Skeletal muscle tissue (tissue), 4 donors: ENCODE results near the gene MIA2. TPM values are rescaled to one million over a fixed set of nuclear protein-coding genes. Genes with fewer than 3 reads are reported as not detected.

ENCODE experiments used
- H3K27ac ChIP-seq: one replicate; pipeline ENCODE4 v1.7.0; 2013; ENCODE audit warnings: mild to moderate bottlenecking, low read depth, low read length, inconsistent platforms
- H3K27me3 ChIP-seq, 3 donors: one replicate each; pipeline ENCODE4 v1.7.0; 2013; ENCODE audit warnings: low read length in 3 of 3; ENCODE audit not compliant: control insufficient read depth in 3 of 3, insufficient read depth in 3 of 3
- H3K36me3 ChIP-seq, 3 donors: one replicate each; pipeline ENCODE4 v1.7.0; 2013; ENCODE audit warnings: low read length in 3 of 3; ENCODE audit not compliant: control insufficient read depth in 3 of 3, insufficient read depth in 3 of 3
- H3K4me1 ChIP-seq, 3 donors: one replicate each; pipeline ENCODE4 v1.7.0; 2013; ENCODE audit warnings: low read length in 3 of 3, mild to moderate bottlenecking in 3 of 3; ENCODE audit not compliant: control insufficient read depth in 3 of 3, insufficient read depth in 3 of 3
- H3K4me3 ChIP-seq, 3 donors: one replicate each; pipeline ENCODE4 v1.7.0; 2013; ENCODE audit warnings: low read length in 3 of 3
- H3K9ac ChIP-seq, 3 donors: one replicate each; pipeline ENCODE4 v1.7.0; 2013; ENCODE audit warnings: low read length in 3 of 3, mild to moderate bottlenecking in 3 of 3, moderate library complexity in 2 of 3, low read depth in 1 of 3
- H3K9me3 ChIP-seq, 3 donors: one replicate each; pipeline ENCODE4 v1.7.0; 2013; ENCODE audit warnings: low read length in 3 of 3; ENCODE audit not compliant: control insufficient read depth in 3 of 3
- total RNA-seq: library from RNA; depleted of rRNA; stranded (reverse); fragments of >200 nt; gene quantifications from one replicate; pipeline ENCODE4 v1.2.3, GENCODE V29; 2014
- donor health status: Osteomylitis.

MIA2 gene
- total RNA-seq, 1 donor from 2014 or later = 15.7 TPM

DNA sequence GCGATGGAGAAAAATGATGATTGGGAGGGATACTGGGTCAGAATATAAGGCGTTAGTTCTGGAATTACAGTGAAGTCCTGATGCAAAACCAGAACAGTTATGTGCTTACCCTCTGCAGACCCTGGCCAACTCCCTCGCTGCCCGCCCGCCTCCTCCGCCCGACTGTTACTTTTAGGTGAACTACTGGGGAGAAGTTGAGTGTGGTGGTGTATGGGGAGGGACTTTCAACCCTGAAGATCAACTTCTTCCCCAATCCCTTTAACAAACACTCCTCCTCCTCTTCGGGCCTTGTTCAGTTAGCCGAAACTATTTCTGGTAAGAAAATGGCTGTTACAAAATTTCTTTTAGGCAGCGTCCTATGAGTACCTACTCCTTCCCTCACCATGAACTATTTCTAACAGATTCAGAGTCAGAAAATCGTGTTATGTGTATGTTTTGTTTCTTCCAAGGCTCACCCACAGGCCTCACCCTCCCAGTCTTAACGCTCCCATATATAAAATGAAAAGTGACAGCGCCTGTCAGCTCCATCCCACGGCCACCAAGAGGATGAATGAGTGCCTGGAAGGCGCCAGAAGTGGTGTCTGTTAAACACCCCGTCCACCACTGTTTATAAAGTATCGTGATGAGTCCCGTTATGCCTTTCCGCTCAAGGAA lies 197.2 kb downstream of the MIA2 start:
- no peaks in the 10 kb centered on the region for H3K36me3 ChIP-seq
- no peaks in the 10 kb centered on the region for H3K27me3 ChIP-seq
- peaks cover 26 to 32% (median 30%) of the 10 kb centered on the region in 3 donors for H3K4me1 ChIP-seq
- H3K9ac ChIP-seq = peak overlapping the region; percentile 89 to 99 (median 98)
- peak overlapping the region; percentile 97 for H3K27ac ChIP-seq
- peak overlapping the region; percentile 82 to 94 (median 92) for H3K4me3 ChIP-seq
- H3K9me3 ChIP-seq = no peaks in the 10 kb centered on the region

DNA sequence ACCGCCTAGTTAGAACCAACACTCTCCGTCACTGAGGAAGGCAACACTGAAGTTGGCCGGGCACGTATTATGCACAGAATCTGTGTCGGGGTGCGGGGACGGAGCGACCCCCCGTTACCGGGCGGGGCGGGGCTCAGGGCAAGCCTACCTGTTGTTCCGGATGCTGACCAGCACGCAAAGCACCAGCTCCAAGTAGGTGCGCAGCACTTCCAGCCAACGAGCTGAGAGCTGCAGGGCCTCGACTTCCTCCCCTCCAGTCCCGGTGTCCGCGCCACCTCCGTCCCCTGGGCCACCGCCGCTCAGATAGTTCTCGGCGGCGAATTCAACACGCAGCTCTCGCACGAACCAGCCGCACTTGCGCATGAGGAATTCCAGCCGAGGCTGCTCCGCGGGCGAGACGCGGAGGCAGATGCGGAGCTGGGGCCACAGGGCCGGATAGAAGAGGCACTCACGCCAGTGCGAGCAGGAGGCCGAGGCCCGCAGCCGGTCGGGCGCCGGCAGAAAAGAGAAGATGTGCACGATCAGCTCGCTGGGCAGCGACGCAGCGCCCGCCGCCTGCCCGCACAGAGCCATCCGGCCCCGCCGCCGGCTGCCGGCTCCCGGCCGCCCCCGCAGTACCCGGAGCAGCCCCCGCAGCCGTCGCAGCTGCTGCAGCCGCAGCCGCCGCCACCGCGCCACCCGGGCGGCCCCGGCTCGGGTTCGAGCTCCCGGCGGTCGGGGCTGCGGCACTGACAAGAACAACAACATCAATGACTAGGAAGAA lies 197.9 kb downstream of the MIA2 start:
- Histone ChIP-seq H3K9me3 (no peaks in the 10 kb centered on the region), H3K27ac (peak overlapping the region; percentile 97), H3K27me3 (no peaks in the 10 kb centered on the region), H3K4me3 (peak overlapping the region; percentile 82 to 94 (median 92)), H3K4me1 (peaks cover 21 to 28% (median 25%) of the 10 kb centered on the region in 3 donors), H3K36me3 (no peaks in the 10 kb centered on the region), H3K9ac (peak overlapping the region; percentile 89 to 99 (median 98))

DNA sequence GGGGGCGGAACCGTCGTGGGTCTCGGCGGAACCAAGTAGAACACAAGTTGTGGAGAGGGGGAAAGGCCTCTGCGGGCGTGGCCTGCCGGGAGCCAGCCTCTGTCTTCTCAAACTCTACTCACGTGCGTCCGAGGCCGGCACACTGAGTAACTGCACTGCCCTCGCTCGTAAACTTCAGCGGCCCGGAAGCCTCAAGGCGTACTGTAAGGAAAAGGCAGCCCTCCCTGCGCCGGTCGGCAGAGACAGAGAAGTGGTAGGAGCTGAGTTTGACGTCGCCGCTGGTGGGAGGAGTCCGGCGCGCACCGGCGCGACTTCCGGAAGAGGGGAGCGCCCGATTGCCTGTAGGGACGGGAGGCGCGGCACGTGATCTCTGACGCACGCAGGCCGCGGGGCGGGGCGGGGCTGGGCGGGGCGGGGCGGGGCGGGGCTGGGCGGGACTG lies 198.5 kb downstream of the MIA2 start, which contains the start of gene FBXO33:
Gene FBXO33, minus strand, starts transcription at position 255 of the 440 bp plus-strand sequence. CDS start 271 bp downstream, outside the sequence.
- H3K4me1 ChIP-seq = peaks cover 19 to 25% (median 25%) of the 10 kb centered on the region in 3 donors
- no peaks in the 10 kb centered on the region for H3K9me3 ChIP-seq
- no peaks in the 10 kb centered on the region for H3K27me3 ChIP-seq
- peak within 1 kb of the TSS; percentile 97 for H3K27ac ChIP-seq
- no peaks in the 10 kb centered on the region for H3K36me3 ChIP-seq
- peak within 1 kb of the TSS; percentile 89 to 99 (median 98) for H3K9ac ChIP-seq
- H3K4me3 ChIP-seq = peak within 1 kb of the TSS; percentile 94

DNA sequence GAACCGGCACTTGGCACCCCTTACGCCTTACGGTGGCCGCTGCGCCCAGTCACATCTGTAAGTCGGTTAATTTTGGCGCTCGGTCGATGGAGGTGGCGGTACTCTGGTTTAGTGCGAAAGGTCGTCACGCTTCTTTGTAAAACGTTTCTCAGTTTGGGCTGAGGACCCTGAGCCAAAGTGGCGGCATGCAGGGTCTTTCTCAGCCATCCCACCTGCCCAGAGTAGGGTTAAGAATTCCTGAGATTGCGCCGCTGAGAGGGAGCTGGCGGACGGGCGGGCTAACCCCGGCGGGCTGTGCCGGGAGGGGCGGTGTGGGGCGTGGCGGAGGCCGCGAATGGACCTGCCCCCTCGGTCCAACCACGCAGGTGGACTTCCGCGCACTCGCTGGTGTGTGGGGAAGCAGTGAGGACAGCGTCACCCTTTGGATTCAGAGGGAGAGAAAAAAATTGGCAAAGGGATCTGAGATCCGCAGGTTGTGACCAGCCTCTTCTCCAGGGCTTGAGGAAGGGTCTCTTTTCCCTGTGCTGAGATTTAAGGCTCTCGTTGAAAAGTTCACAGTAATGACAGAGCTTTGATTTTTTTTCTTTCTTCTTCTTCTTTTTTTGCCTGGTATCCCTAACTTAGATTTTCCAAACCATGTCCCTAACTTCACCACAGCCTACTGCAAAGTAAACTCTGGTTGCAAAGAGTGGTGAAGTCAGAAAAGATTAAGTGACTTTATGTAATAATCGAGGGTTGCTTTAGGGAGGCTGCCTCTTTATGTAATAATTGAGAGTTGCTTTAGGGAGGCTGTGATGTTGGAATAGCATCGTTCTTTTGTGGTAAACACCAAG lies 199.1 kb downstream of the MIA2 start:
- Histone ChIP-seq H3K27ac (peak overlapping the region; percentile 97), H3K27me3 (no peaks in the 10 kb centered on the region), H3K4me1 (peaks cover 19 to 25% (median 25%) of the 10 kb centered on the region in 3 donors), H3K9me3 (no peaks in the 10 kb centered on the region), H3K4me3 (peak overlapping the region; percentile 92 to 94 (median 94)), H3K9ac (peak overlapping the region; percentile 85 to 90 (median 88)), H3K36me3 (no peaks in the 10 kb centered on the region)

DNA sequence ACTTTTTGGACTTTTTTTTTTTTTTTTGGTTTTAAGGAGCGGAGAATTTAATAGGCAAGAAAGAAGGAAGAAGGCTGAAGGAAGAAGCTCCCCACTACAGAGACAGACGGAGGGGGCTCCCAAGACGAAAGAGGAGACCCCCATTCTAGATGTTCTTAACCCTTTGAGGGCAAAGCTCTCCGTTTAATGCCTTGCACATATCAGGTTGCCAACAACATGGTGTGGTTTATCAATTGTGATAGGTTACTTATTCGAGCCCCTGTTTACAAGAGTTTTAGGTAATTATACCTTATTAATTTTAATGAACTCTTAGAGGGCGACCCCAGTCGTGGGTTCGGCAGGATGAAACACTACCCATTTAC lies 199.7 kb downstream of the MIA2 start:
- no peaks in the 10 kb centered on the region for H3K27me3 ChIP-seq
- H3K4me3 ChIP-seq = peak overlapping the region; percentile 92 to 94 (median 94)
- H3K9me3 ChIP-seq = no peaks in the 10 kb centered on the region
- H3K4me1 ChIP-seq = peaks cover 19 to 25% (median 25%) of the 10 kb centered on the region in 3 donors
- peak overlapping the region; percentile 85 to 90 (median 88) for H3K9ac ChIP-seq
- no peaks in the 10 kb centered on the region for H3K36me3 ChIP-seq
- H3K27ac ChIP-seq = peak overlapping the region; percentile 97

DNA sequence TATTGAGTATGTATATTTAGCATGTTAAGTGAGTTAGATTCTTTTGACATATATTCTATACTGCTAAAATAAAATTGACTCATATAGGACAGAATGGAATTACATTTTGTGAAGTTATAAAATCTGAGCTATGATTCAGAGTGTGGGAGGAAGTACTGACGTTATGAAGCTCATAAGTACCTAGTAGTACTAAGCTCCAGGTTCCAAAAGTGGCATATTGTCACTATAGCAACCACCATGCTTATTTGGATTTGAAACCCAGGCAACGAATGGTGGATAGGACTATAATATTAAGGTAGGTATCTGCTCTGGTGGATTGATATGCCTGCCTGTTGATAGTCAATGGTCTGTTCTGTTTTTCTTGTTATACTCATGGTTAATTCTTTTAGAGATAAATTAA lies 200.7 kb downstream of the MIA2 start:
- Histone ChIP-seq H3K4me3 (no peak overlapping the region), H3K9me3 (no peaks in the 10 kb centered on the region), H3K27ac (no peak overlapping the region), H3K27me3 (no peaks in the 10 kb centered on the region), H3K36me3 (no peaks in the 10 kb centered on the region), H3K9ac (no peak overlapping the region), H3K4me1 (peaks cover 16 to 25% (median 25%) of the 10 kb centered on the region in 3 donors)

DNA sequence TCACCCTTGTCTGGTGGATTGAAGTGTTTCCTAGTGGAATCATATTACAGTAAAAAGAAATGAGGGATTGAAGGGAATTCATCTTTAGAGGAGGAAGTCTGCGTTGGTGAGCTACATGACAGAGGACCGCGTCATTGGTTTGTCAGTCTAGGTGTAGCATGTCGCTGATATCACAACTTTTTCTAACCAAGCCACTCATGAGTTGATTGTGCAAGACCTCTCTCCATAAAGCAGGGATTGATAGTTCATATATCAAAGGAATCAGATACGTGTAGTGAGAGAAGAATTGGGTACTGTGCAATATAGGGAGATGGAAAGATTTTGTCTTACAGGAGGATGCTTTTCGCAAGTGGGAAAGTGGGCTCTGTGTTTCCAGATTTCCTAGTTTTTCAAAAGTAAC lies 201.5 kb downstream of the MIA2 start:
- Histone ChIP-seq H3K27ac (no peak overlapping the region), H3K36me3 (no peaks in the 10 kb centered on the region), H3K27me3 (no peaks in the 10 kb centered on the region), H3K4me3 (no peak overlapping the region), H3K9ac (no peak overlapping the region), H3K9me3 (no peaks in the 10 kb centered on the region), H3K4me1 (peaks cover 8 to 17% (median 17%) of the 10 kb centered on the region in 3 donors)

Other genes starting within 250 kb of the MIA2 start
- gene SEC23A, start 130.7 kb upstream of the MIA2 start, total RNA-seq = 126 TPM
- 29.2 TPM for gene GEMIN2, start 119.6 kb upstream of the MIA2 start, total RNA-seq
- gene TRAPPC6B, start 63.6 kb upstream of the MIA2 start, total RNA-seq = 18.3 TPM
- gene PNN, start 58.7 kb upstream of the MIA2 start, total RNA-seq = 20.4 TPM
- 10.4 TPM for gene FBXO33, start 198.5 kb downstream of the MIA2 start, total RNA-seq